ACHN (cell line): Measurements from ENCODE around the gene DOK7.
A peak's percentile ranks its signal among the peaks of the same experiment; 100 is the strongest.
"Not testable (repeated sequence)": the region's sequence is repeated elsewhere in the genome, so short reads cannot be mapped to it uniquely, and the experiment has no call there.

Experiments
- DNase-seq: peaks from one replicate; pipeline ENCODE4 v3.0.0-alpha.2; 2015
- in situ Hi-C: cut with HindIII; loops from 2 replicates; pipeline ENCODE4 v1.10.0; 2017; ENCODE audit warnings: low sequenced_read_pairs, low pct_ligation_motif_present, low pct_unique_long_range_greater_than_20kb

Gene DOK7

DNA sequence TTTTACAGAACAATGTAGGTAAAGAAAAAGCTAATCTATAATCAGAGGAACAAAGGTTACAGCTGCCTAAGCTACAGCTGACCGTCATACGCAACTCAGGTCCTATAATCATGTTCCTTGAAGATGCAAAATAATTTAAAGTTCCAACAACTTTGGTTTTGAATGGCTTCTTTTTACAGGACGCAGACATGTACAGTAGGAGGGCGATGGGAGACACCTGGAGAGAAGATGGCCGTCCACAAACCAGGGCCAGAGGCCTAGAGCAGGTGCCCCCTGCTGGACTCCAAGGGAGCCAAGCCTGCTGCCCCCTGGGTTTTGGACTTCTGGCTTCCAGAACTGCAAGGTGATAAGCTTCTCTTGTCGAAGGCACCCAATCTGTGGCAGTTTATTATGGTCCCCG lies 10.7 kb upstream of the DOK7 start:
- in situ Hi-C loops = no loop called here
- peak; percentile 28 for DNase-seq

DNA sequence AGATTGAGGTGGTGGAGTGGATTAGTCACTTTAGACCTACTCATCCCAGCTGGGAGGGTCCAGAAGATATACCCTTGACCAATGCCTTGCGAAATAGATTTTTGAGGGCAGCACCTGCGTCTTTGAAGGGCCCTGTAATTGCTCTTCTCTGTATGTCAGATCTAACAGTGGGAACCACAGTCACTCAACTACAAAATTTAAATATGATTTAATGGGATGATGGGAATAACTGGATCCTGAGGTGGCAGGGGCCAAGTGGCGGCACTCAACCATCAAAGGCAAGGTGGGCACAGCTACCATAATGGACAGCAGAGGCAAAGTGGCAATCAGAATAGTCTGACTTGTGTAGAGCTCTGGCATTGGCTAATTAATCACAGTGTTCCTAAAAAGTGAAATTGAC lies 7.5 kb upstream of the DOK7 start:
- in situ Hi-C loops, DNase-seq: not testable (repeated sequence)

DNA sequence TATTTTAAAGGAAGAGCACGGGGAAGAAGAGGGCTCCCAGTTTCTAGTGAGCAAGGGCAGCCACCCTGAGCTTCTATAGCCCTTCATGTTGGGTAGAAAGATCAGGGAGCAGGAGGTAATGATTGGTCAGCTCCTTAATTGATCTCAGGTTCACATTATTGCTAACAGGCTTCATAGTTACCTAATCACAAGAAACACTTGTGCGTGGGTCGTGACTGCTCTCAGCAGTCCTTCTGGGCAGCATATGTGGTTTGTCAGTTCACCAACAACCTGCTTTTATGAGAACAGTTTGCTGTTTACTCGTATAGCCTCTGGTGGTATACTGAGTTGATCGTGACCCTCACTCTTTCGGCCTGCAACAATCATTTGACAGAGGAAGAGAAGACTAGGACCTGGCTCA lies 4.7 kb upstream of the DOK7 start:
- DNase-seq = no peak
- in situ Hi-C loops = no loop called here

DNA sequence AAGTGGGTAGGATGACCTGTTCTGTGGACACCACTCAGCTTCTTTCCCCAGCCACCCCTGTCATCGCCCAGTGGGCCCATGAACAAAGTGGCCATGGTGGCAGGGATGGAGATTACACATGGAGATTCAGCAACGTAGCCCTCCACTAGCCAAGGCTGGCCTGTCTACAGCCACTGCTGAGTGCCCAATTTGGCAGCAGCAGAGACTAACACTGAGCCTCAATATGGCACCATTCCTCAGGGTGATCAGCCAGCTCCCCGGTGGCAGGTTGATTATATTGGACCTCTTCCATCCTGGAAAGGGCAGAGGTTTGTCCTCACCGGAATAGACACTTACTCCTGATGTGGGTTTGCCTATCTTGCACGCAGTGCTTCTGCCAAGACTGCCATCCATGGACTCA lies 4.0 kb upstream of the DOK7 start:
- in situ Hi-C loops, DNase-seq: not testable (repeated sequence)

DNA sequence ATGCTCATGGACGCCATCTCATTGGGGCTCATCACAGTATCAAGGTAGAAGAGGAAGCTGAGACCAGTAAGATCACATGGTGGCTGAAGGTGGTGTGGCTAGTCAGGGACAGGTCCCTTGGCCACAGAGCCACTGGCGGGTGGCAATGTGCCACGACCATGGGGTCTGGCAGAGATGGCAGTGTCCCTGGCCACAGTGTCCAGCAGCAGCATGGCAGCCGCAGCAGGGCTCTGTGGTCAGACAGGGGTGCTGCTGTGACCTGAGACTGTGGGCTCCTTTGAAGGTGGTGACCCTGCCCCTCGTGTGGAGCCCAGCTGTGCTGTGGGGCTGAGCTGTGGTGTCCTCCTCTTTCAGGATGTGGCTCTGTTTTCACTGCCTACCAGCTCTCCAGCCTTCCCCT lies 2.2 kb upstream of the DOK7 start:
- in situ Hi-C loops = no loop called here
- DNase-seq = no peak

- in situ Hi-C loops = no loop called here
- DNase-seq = peak; percentile 49
Measured at GRCh38 chr4:3461515-3462291, 1.4 kb upstream of the DOK7 start.

GRCh38 chr4:3462321-3462789 lies 751 bp upstream of the DOK7 start:
- no peak for DNase-seq
- in situ Hi-C loops = no loop called here

DNA sequence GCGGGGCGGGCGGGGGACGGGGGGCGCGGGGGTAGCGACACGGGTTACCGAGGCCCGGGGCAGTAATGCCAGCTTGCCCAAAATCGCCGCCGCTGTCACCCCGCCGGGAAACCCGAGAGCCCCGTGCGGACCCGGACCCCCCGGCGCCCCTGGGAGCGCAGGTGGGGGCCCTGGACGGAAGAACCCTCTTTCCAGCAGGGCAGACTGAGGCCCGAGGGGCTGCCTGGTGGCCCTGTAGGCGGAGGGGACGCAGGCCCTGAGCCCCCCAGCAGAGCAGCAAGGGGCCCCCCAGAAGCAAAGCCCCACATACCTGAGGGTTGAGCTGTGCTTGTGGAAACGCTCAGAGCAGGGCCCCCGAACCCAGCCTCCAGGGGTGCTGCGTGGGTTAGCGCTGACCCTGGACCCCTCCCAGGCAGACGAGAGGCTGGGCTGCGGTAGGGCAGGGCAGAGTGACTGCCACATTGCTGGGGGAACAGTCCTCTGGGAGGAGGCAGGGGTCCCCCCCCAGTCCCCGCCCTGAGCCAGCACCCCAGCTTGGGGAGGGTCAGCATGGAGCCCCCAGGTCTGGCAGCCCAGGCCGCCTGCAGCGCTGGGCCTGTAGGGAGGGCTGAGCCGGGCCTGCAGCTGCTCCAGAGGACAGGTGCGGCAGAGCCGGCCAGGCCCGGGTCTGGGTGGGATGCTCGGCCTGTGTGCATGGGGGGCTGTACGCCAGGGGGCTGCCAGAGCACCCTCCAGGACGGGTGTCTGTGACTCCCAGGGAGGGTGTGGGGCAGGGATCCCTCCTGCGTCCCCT lies 646 bp downstream of the DOK7 start:
- in situ Hi-C loops = no loop called here

GRCh38 chr4:3464349-3464905 lies 1.3 kb downstream of the DOK7 start:
- no peak for DNase-seq
- in situ Hi-C loops = no loop called here

More for the DNA sequence above, 646 bp downstream of the DOK7 start:
- no peak for DNase-seq

DNA sequence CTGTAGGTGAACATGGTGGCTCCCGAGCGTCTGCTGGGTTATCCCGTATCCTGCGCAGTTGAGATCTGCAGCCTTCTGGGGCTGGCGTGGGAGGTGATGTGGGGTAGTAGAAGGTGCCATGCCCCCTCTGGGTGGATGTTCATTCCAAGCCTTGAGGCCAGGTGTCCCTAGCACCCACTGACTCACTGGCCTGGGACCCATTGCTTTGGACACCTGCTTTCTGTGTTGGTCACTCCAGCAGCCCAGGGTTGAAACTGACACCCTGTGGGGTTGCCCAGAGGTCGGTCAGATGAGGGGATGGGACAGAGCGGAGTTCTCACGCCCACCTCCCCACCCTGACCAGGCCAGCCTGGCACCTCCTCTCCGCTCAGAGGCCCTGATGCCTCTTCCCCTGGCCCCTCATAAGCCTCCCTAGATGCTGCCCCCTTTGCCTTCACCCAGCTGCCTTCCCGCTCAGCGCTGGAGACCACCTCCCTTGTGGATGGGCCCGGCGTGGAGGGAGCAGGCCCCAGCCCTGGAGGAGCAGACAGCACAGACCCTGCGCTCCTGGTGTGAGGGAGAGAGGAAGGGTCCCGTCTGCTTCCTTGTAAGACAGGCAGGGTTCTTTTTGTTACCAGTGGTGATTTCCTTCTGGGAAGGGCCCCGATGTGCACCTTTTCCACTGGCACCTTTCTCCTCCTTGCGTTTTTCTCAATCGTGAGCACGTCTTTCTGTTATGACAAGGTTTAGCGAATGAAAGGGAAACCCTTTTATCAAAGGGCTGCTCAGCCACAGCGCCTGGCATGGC lies 2.0 kb downstream of the DOK7 start:
- no peak for DNase-seq
- in situ Hi-C loops = no loop called here

- DNase-seq = no peak
- in situ Hi-C loops = no loop called here
Measured at GRCh38 chr4:3465698-3466671, 2.9 kb downstream of the DOK7 start.

- in situ Hi-C loops = no loop called here
- DNase-seq = no peak
Measured at GRCh38 chr4:3466691-3467600, 3.8 kb downstream of the DOK7 start.

GRCh38 chr4:3467601-3468031 lies 4.5 kb downstream of the DOK7 start:
- no peak for DNase-seq
- in situ Hi-C loops = no loop called here

GRCh38 chr4:3468154-3468553 lies 5.0 kb downstream of the DOK7 start:
- no peak for DNase-seq
- in situ Hi-C loops = no loop called here

DNA sequence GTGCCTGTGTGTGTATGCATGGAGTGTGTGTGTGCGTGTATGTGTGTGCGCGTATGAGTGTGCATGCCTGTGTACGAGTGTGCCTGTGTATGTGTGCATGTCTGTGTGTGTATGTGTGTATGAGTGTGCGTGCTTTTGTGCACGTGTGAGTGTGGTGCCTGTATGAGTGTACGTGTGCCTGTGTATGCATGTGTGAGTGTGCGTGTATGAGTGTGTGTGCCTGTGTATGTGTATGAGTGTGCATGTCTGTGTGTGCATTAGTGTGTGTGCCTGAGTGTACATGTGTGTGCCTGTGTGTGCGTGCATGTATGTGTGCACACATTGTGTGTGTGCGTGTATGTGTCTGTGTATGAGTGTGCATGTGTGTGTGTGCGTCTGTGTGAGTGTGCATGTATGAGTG lies 5.7 kb downstream of the DOK7 start:
- in situ Hi-C loops = no loop called here

GRCh38 chr4:3469386-3470243 lies 6.5 kb downstream of the DOK7 start:
- DNase-seq = no peak
- in situ Hi-C loops = no loop called here

More for the DNA sequence above, 5.7 kb downstream of the DOK7 start:
- DNase-seq = no peak
